Duodenal mucosa (tissue), 2 donors: ENCODE results near the gene INMT.

Source experiments
- H3K27ac ChIP-seq: one replicate; pipeline ENCODE4 v1.7.0; 2013; ENCODE audit warnings: low read depth, low read length
- H3K27me3 ChIP-seq, 2 donors: one replicate each; pipeline ENCODE4 v1.7.0; 2013; ENCODE audit warnings: low read length in 2 of 2, control low read depth in 1 of 2; ENCODE audit not compliant: insufficient read depth in 2 of 2, control insufficient read depth in 1 of 2
- H3K36me3 ChIP-seq, 2 donors: one replicate each; pipeline ENCODE4 v1.7.0; 2013; ENCODE audit warnings: low read length in 2 of 2, control low read depth in 1 of 2; ENCODE audit not compliant: insufficient read depth in 2 of 2, control insufficient read depth in 1 of 2
- H3K4me1 ChIP-seq, 2 donors: one replicate each; pipeline ENCODE4 v1.7.0; 2013; ENCODE audit warnings: low read length in 2 of 2, control low read depth in 1 of 2; ENCODE audit not compliant: insufficient read depth in 2 of 2, control insufficient read depth in 1 of 2
- H3K4me3 ChIP-seq, 2 donors: one replicate each; pipeline ENCODE4 v1.7.0; 2013; ENCODE audit warnings: low read length in 2 of 2, low read depth in 1 of 2
- H3K9ac ChIP-seq, 2 donors: one replicate each; pipeline ENCODE4 v1.7.0; 2013; ENCODE audit warnings: low read length in 2 of 2, low read depth in 1 of 2
- H3K9me3 ChIP-seq, 2 donors: one replicate each; pipeline ENCODE4 v1.7.0; 2013; ENCODE audit warnings: low read length in 2 of 2, control low read depth in 1 of 2; ENCODE audit not compliant: control insufficient read depth in 1 of 2

Gene INMT

DNA sequence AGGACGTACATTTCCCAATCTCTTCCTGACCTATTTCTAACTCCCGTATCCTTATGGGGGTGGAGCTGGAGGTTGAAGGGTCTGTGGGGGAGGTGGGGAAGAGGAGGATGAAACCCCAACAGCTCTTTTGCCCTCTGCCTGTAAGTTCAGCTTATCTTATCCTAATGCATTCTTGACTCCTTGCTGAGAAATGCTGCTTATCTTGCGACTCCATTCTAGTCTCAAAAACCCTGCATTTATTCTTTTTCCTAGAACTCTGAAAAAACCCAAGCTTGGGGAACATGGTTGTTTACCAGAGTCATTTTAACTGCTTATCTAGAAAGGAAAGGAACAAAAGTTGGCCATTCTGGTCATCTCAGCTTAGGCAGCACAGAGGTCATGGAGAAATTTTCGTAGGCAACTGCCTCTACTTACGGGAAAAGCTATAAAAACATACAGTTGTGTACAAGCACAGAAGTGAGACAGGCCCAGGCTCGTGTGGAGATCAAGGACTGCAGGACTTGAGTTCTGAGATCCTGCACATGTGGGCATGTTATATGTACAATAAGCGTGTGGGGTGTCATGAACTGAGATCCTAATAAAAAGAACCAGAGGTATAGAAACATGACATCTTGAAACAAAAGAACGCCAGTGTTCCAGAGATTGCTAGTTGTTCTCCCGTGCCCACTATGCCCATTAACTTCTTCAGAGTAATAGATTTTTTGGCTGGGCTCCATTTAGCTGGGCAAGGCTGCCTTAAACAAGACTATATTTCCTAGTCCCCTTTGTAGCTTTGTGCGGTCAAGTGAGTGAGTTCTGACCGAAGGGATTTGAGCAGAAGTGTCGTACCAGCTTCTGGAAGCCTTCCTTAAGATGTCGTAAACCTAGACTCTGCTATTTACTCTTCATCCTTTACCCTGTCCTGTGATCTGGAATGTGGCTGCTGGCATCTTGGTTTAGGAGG, 9.6 kb downstream of the INMT start:
- Histone ChIP-seq H3K27me3 (no peaks in the 10 kb centered on the region), H3K9me3 (no peaks in the 10 kb centered on the region), H3K36me3 (no peaks in the 10 kb centered on the region), H3K4me1 (peaks cover 5 to 12% of the 10 kb centered on the region in 2 donors), H3K4me3 (no peak overlapping the region), H3K27ac (no peak overlapping the region), H3K9ac (no peak overlapping the region)

- no peak overlapping the region for H3K4me3 ChIP-seq
- no peaks in the 10 kb centered on the region for H3K36me3 ChIP-seq
- peaks cover 5 to 12% of the 10 kb centered on the region in 2 donors for H3K4me1 ChIP-seq
- H3K27me3 ChIP-seq, result no peaks in the 10 kb centered on the region
- no peak overlapping the region for H3K27ac ChIP-seq
- no peaks in the 10 kb centered on the region for H3K9me3 ChIP-seq
- no peak overlapping the region for H3K9ac ChIP-seq
Observed at GRCh38 chr7:30764030-30764975, 12.4 kb downstream of the INMT start.

GRCh38 chr7:30765408-30765807, 13.5 kb downstream of the INMT start:
- H3K4me3 ChIP-seq, result no peak overlapping the region
- no peaks in the 10 kb centered on the region for H3K9me3 ChIP-seq
- no peak overlapping the region for H3K9ac ChIP-seq
- no peaks in the 10 kb centered on the region for H3K36me3 ChIP-seq
- H3K27me3 ChIP-seq, result no peaks in the 10 kb centered on the region
- no peak overlapping the region for H3K27ac ChIP-seq
- peaks cover 7 to 15% of the 10 kb centered on the region in 2 donors for H3K4me1 ChIP-seq

DNA sequence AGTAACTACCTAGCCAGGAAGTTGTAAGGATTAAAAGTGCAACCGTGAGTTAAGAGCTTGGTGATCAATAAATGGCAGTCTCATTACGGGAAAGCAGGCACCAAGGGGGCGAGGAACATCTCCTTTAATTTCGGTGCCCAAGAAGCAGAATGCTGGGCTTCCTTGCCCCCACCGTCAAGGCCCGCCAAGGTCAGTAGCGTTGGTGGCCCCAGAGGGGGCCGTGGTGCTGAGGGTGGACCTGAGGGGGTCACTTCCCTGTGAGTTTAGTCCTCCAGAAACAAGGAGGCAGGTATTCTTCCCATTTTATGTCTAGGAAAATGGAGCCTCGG, 18.9 kb downstream of the INMT start:
- H3K36me3 ChIP-seq, result no peaks in the 10 kb centered on the region
- peak overlapping the region; percentile 63 for H3K27ac ChIP-seq
- no peaks in the 10 kb centered on the region for H3K27me3 ChIP-seq
- peak overlapping the region; percentile 80 to 83 for H3K4me3 ChIP-seq
- no peaks in the 10 kb centered on the region for H3K9me3 ChIP-seq
- peaks cover 13 to 17% of the 10 kb centered on the region in 2 donors for H3K4me1 ChIP-seq
- H3K9ac ChIP-seq, result peak overlapping the region; percentile 52 to 77

GRCh38 chr7:30771174-30771879, 19.4 kb downstream of the INMT start, which contains the start of gene MINDY4:
Gene MINDY4, plus strand, starts transcription at chr7:30771417. Its CDS starts 77 bp downstream, at chr7:30771494.
- peak within 1 kb of the TSS; percentile 80 to 83 for H3K4me3 ChIP-seq
- no peaks in the 10 kb centered on the region for H3K36me3 ChIP-seq
- H3K9me3 ChIP-seq, result no peaks in the 10 kb centered on the region
- H3K4me1 ChIP-seq, result peaks cover 13 to 17% of the 10 kb centered on the region in 2 donors
- peak within 1 kb of the TSS; percentile 76 to 77 for H3K9ac ChIP-seq
- H3K27me3 ChIP-seq, result no peaks in the 10 kb centered on the region
- H3K27ac ChIP-seq, result peak within 1 kb of the TSS; percentile 63

DNA sequence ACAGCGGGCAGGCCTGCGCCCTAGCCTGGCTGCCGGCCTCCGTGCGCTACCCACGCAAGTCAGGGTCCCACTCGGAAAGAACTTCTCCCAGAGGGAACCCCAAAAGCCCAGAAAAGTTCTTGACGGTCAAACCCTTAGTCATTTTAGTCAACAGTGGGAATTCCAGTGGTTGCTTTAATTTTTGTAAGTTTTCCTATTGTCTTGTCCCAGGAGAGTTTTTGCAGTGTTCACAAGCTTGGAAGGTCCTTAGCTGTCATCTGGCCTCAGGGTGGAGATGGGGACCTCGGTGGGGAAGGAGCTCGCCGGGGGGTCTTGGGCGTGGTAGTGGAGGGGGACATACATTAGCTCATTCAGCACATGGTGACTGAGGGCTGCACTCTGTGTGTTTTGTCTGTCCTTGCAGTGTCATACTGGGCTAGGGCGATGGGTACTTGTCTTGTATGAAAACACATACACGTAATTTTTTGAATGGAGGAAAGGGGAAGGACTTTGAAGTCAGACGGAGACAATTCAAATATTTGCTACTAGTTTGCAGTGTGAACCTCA, 20.0 kb downstream of the INMT start:
- H3K27ac ChIP-seq, result no peak overlapping the region
- H3K9ac ChIP-seq, result peak overlapping the region; percentile 76 to 77
- H3K4me1 ChIP-seq, result peaks cover 13 to 17% of the 10 kb centered on the region in 2 donors
- H3K4me3 ChIP-seq, result peak overlapping the region; percentile 80 to 83
- no peaks in the 10 kb centered on the region for H3K27me3 ChIP-seq
- H3K9me3 ChIP-seq, result no peaks in the 10 kb centered on the region
- H3K36me3 ChIP-seq, result no peaks in the 10 kb centered on the region

DNA sequence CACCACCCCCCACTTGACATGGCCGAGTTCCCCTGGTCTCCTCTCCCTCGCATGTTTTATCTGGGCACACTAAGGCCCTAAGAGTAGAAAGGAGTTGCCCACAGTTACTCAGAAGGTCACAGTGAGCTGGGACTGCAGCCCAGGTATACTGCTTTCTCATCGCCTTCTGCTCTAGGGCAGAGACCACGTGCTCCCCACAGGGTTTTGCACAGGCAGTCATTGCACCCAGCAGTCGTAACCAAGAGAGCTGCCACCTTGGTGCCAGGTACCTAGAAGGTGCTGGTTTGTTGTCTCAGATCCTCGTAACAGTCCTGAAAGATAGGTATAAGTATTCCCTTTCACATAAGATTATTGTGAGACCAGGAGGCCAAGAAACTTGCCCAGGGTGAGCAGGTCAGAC, 21.0 kb downstream of the INMT start:
- H3K9ac ChIP-seq, result no peak overlapping the region
- no peak overlapping the region for H3K27ac ChIP-seq
- peaks cover 13 to 17% of the 10 kb centered on the region in 2 donors for H3K4me1 ChIP-seq
- H3K9me3 ChIP-seq, result no peaks in the 10 kb centered on the region
- H3K27me3 ChIP-seq, result no peaks in the 10 kb centered on the region
- no peak overlapping the region for H3K4me3 ChIP-seq
- H3K36me3 ChIP-seq, result no peaks in the 10 kb centered on the region

- H3K4me1 ChIP-seq, result peaks cover 8% of the 10 kb centered on the region in 2 donors
- H3K36me3 ChIP-seq, result no peaks in the 10 kb centered on the region
- H3K27me3 ChIP-seq, result no peaks in the 10 kb centered on the region
- H3K27ac ChIP-seq, result no peak overlapping the region
- H3K4me3 ChIP-seq, result no peak overlapping the region
- H3K9ac ChIP-seq, result no peak overlapping the region
- H3K9me3 ChIP-seq, result no peaks in the 10 kb centered on the region
Observed at GRCh38 chr7:30775992-30776391, 24.1 kb downstream of the INMT start.

DNA sequence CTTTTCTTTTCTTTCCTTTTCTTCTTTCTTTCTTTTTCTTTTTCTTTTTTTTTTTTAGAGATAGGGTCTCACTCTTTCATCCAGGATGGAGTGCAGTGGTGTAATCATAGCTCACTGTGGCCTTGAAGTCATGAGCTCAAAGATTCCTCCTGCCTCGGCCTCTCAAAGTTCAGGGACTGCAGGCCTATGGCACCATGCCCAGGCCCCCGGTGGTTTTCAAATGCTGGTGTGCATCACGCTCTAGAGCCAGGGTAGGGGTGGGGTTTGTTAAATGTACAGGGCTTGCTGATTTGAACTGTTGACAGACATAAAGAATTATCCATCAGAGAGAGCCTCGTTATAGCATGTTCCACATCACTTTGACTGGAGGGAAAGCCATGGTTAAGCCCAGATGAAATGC, 25.0 kb downstream of the INMT start:
- no peaks in the 10 kb centered on the region for H3K9me3 ChIP-seq
- H3K27ac ChIP-seq, result no peak overlapping the region
- H3K27me3 ChIP-seq, result no peaks in the 10 kb centered on the region
- no peak overlapping the region for H3K4me3 ChIP-seq
- H3K9ac ChIP-seq, result no peak overlapping the region
- peaks cover 7 to 8% of the 10 kb centered on the region in 2 donors for H3K4me1 ChIP-seq
- peaks cover under 1 to 2% of the 10 kb centered on the region in 2 donors for H3K36me3 ChIP-seq
